GM19438 (cell line): ENCODE measurements around the gene ARHGAP23.
"Not testable (repeated sequence)": the region's sequence is repeated elsewhere in the genome, so short reads cannot be mapped to it uniquely, and the experiment has no call there.

ENCODE experiments used
- ATAC-seq: cut with Tn5 transposase; IDR thresholded peaks from one replicate; pipeline ENCODE4 v1.9.1; 2021; ENCODE audit warnings: low read depth; ENCODE audit not compliant: unreplicated experiment

The ARHGAP23 gene

DNA sequence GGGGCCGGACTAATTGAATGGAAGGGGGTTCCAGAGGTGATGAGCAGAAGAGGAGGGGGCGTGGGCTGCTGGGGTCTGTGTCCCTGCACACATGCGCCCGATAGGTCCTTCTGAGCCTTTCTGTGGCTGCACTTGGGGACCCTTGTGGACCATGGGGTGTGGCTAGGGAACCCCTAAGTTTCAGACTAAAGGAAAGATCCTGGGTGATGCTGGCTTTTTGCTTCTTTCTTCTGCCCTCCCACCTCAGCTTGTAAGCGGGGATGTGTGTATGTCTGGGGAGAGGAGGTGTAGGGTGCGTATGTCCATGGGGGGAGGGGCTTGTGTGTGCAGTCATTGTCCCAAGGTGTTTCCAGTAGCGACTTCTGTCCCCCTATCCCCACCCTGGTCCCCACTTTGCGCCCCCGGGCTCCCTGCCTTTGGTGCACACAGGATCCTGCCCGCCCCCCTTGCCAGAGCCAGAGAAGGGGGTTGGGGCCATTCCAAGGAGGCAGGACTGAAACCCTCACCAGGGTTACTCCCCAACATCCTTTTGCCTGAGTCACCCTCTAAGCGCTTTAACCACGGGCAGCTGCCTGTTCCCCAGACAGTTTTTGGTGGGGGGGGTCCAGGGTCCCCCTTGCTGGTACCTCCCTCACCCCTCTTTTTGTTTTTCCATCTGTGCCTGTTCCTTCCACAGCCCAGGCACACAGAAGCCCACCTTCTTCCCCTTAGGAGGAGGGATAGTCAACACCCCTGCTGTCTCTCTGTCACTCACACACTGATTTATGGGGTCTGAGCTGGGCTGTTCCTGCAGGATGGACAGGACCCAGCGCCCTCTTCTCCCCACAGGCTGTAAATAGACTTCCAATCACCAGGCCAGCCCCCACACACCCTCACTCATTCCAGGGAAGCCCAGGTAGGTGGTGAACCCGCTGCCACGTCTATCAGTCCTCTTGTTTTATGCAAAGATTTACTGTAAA lies 83.2 kb downstream of the ARHGAP23 start:
- no peak for ATAC-seq

DNA sequence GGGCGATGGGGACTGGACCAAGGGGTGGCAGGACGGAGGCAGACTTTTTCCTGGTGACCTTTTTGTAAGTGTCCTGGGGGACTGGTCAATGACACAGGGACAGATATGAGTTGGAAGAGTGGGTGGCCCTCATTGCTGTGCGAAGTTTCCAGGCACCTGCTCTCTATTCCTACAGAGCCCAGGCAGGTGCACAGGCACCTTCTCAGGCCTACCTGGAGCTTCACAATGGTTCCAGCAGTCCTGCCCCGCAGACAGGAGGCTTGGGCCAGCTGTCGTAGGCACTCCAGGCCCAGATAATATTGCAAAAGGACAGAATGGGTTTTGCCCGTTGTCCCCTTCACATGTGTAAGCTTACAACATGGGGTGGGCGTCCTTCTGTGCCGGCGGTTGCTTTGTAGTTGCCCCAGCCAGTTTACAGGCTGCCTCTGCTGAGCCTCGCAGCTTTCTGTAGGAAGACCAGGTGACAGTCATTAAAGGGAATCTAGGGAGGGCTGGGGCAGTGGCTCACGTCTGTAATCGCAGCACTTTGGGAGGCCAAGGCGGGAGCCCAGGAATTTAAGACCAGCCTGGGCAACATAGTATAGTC lies 84.3 kb downstream of the ARHGAP23 start:
- no peak for ATAC-seq

DNA sequence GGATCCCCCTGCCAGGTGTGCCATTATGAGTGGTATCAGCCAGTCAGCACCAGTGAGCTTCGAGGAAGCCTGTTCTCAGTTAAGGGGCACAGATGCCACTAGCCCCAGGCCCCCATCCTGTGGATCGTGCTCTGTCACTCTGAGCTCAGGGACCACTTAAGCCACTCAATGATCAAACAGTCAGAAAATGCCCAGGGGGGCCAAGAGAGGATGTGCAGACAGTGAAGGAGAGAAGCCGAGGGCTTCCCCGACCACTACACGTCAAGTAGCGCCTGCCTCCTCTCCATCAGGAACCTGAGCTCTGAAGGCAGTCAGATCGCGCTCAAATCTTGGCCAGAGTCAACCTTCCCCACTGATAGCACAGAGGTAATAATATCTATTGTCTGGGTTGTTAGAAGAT lies 98.3 kb downstream of the ARHGAP23 start:
- not testable (repeated sequence) for ATAC-seq

DNA sequence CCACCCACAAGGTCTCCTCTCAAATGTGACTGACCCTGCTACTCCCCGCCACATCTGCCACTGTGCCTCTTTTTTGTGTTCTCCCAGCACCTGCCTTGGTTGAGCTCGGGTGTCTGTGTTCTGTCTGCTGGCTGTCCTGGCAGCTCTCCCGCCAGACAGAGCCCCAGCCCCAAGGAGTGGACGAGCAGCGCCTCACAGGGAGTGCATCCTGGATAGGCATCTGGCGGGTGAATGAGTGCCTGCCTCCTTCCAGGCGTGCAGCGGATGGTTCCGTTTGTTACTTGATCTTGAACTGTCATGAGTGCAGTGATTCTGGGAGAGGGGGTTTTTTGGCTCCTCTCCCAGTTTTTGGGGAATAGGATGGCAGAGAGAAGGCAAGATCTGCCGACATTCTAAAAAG lies 99.9 kb downstream of the ARHGAP23 start:
- not testable (repeated sequence) for ATAC-seq

DNA sequence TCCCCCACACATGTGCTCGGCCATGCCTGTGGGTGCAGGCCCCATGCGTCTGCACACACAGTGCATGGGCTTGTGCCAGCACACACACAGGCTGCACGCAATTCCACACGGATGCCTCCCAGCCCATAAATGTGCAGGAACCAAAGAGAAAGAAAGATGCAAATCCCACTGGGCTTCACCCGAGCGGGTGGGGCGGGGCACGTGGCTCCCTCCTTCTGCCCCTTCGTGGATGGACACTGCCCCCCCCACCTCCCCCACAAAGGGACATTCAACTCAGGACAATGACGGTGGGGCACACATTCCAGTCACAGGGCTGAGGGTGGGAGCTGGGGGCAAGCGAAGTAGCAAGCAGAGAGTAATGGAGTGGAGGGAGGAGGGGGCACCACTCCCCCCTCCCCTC lies 102.6 kb downstream of the ARHGAP23 start:
- ATAC-seq: not testable (repeated sequence)

DNA sequence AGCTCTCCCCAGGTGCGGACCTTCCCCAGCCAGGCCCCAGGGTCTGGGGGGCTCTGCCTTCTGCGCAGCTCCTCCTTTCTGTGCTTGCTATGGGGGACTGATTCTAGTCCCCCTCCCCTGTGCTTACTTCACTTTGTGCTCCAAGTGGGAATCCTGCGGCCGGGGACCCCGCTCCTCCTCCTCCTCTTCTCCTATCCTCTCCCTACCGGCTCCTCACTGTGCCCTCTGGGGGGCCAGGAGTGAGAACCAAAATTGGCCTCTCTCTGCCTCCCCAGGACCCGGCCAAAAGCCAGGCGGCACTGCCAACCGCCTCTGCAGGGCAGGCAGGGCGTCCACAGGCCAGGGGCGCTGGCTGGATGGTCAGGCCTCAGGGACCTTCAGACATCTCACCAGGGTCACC lies 103.5 kb downstream of the ARHGAP23 start:
- not testable (repeated sequence) for ATAC-seq

DNA sequence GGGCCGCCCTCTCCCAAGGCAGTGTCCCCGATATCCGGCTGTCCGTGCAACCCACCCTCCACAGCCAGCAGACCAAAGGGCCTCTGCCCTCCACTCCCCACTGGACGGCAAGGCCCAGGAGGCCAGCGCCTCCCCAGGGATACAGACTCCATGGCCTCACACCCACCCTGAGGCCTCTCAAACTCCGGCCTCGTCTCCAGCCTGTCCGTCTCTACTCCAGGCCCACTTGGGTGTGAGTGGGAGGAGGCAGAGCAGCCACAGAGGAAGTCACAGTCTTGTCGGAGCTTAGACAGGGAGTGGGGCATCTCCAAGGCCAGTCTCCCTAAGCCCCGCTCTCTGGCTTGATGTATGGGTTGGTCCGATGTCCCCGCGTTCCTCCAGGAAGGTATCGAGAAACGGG lies 104.2 kb downstream of the ARHGAP23 start:
- ATAC-seq: no peak

DNA sequence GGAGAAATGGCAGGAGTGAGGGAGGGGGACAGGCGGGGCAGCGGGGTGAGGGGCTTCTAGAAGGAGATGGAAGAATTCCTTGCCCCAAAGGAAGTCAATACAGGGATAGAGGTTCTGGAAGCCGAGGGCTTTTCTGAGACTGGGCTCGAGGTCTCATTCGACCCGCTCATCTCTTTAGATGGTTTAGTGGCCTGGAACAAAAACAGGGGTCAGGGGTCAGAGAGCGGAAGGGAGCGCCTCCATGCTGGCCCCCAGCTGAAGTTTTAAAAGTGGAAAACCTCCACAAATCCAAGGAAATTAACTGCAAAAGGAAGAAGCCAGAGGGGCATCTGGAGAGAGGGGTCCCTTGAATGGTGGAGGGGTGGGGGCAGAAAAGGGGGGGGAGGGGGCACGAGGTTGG lies 105.0 kb downstream of the ARHGAP23 start:
- no peak for ATAC-seq

DNA sequence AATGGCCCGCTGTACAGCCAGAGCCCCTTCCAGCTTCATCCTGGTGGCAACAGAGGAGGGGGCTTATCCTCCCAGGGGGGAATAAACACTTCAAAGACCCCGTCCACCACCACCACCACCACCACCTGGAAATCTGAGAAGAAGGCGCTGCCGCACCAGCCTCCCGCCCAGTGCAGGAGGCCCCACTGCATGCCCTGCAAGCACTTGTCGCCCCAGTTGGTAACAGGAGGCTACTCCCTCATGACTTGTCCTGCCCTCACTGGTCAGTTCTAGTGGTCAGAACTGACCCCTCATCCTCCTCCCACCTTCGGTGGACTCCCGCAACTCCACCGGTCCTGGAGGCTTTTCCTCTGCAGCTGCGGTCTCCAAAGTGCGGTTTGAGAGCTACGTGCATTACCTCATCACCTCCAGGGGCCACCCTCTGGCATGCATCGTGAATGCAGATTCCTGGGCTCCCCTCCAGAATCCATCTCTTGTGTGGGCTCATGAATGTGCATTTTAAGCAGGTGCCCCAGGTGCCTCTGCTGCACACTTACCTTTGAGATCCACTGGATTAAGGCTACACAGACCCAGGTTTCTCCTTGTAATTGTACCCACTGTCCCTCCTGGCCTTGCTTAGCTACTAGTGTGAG lies 105.7 kb downstream of the ARHGAP23 start:
- ATAC-seq: no peak

DNA sequence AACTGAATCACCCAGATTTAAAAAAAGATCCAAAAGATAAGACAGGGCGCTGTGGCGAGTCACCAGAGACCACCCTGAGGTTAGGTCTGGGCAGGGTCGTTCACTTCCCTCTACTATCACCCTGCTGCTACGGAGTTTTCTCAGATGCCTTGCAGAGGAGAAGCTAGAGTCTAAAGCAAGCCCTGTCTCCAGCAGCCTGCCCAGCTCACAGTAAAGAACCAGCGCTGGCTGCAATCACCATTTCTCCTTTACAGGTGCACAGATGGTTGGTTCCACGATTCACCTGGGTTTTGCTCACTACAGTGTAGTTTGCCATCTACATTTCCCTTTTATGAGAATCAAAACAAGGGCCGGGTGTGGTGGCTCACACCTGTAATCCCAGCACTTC lies 106.2 kb downstream of the ARHGAP23 start:
- no peak for ATAC-seq

DNA sequence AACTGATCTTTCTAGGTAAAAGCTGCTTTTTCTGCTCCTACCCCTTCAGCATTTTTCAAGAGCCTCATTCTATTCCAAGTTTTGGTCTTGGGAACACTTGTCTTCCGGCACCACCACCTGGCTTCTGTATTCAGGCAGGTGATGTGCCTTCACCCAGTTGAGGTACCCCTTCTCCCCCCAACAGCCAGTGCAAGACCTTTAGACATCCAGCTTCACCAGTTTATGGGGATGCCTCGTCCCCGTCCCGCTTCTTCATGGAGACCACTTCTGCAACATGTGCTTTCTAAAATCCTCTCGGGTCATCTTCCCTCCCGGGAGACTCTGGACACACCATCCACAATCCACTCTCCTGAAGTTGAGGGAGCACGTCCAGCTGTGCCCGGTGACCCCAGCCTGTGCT lies 107.6 kb downstream of the ARHGAP23 start:
- no peak for ATAC-seq

DNA sequence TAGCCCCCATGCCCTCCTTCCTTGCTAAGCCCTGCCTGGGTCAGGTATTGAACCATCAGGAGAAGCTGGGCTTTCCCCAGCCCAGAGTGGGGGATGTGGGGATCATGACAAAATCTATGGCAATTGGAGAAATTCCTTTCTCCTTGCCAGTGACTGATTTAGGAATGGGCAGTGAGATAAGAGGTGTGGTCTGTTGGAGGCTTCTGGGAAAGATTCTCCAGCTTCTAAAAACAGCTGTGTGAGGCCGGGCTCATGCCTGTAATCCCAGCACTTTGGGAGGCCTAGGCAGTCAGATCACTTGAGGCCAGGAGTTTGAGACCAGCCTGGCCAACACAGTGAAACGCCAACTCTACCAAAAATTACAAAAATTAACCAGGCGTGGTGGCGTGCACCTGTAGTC lies 108.4 kb downstream of the ARHGAP23 start:
- ATAC-seq: no peak

DNA sequence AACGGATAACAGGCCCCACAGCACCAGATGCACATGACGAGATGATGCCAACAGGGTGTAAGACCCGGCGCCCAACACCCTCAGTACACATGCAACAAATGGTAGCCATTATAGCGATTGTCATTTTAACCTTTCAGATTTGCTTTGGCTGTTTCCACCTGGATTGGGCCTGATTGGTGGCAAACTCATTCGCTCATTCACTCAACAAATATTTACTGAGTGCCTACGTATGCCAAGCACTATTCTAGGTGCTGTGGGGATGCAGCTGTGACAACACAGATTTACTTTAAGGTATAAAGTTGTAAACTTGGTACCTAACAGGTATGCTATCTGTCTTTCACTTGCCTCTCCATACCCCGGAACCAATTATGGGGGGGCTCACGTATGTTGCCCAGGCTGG lies 110.6 kb downstream of the ARHGAP23 start:
- ATAC-seq: no peak

DNA sequence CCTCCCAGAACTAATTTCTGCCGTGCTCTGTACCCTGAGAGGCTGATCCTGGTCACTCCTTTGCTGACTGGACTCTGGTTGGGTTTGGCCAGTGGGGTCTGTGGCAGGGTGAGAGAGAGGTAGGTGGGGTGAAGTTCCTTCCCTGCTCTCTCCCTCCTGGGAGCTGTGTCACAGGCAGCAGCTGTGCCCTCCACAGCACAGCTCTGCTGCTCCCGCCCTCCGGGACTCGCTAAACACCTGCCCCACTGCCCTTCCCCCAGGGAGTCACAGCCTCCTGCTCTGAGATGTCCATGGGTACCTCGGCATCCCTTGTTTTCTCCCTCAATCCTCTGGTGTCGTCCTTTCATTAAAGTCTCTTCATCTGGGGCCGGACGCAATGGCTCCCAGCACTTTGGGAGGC lies 111.1 kb downstream of the ARHGAP23 start:
- ATAC-seq: no peak

DNA sequence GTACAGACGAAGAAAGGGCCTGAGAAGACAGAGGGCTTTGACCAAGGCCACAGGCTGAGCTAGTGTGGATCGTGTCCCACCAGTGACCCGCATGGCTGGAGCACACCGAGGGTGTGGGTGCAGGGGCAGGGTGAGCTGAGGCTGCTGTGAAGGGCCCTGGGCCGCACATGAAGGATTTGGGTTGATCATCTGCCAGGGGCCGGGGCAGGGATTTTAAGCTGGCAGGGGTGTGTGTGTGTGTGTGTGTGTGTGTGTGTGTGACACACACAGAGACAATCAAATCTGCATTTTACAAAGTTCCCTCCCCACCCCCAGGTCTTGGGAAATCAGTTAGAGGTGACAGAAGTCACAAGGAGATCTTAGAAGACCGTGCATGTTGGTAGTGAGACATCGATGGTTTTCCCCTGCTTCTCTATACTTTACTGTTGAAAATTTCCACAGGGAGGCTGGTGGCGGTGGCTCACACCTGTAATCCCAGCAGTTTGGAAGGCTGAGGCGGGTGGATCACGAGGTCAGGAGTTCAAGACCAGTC lies 112.3 kb downstream of the ARHGAP23 start:
- ATAC-seq: no peak

DNA sequence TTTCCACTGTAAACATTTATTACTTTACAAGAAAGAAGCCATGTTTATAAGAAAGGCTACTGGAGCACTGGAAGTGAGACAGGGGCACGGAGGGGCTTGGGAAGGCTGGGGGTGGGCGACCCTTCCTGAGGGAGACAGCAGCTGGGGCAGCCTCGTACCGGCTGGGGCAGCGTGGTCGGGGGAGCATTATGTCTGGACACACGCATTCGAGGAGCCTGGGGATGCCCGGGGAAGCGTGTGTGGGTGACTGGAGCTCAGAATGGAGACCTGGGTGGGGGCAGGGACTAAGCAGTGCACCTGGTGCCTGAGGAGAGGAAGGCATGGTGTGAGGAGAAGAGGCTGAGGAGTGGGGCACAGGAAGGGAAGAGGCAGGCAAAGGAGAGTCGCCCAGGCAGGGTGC lies 113.0 kb downstream of the ARHGAP23 start:
- ATAC-seq: no peak

DNA sequence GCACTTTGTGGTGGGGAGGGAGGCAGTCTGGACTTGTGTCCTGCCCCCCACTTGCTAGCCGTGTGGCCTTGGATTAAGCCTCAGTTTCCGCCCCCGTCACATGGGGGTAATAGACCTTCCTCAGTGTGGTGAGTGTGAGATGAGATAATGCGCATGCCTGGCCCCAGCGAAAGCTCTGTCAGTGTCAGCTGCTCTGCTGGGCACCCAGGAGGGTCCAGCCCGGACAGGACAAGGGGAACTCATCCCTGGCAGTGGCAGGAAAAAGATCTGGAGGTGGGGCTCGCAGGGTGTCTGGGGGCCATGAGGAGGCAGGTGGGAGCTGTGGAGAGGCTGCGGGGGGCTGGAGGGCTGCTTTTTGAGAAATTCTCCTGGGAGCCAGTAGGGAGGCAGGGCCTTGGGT lies 114.0 kb downstream of the ARHGAP23 start:
- no peak for ATAC-seq

DNA sequence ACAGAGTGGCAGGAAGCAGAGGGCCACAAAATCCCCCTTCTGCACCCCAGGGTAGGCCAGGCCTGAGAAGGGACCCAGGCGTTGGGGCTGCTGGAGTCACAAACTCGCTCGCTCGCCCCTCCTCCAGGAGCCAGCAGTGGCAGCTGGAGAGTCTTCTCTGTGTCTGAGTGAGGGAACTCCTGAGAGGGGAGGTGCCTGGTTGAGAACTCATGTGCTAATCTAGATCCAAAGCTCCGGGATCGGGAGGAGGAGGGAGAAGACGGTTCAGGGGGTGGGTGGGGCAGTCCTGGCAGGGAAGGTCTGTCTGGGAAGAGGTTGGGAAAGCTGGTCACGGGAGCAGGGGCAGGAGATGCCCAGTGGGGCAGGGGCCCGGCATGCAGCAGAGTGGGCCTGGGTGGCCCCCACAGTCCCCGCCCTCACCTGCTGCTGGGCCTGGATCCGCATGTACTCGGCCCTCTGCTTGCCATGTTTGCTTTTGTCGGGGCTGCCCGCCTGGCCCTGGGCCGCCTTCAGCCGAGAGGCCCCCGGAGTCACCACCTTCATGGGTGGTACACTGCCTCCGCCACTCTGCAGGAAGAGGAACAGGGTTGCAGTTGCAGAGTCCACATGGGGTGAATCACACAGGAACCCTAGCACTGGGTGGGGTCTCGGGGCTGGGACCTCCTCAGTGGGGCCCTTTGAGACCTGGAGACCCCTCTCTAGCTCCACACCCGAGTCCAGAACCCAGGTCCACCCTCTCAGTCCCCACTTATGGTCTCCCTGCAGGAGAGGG lies 115.3 kb downstream of the ARHGAP23 start:
- no peak for ATAC-seq

DNA sequence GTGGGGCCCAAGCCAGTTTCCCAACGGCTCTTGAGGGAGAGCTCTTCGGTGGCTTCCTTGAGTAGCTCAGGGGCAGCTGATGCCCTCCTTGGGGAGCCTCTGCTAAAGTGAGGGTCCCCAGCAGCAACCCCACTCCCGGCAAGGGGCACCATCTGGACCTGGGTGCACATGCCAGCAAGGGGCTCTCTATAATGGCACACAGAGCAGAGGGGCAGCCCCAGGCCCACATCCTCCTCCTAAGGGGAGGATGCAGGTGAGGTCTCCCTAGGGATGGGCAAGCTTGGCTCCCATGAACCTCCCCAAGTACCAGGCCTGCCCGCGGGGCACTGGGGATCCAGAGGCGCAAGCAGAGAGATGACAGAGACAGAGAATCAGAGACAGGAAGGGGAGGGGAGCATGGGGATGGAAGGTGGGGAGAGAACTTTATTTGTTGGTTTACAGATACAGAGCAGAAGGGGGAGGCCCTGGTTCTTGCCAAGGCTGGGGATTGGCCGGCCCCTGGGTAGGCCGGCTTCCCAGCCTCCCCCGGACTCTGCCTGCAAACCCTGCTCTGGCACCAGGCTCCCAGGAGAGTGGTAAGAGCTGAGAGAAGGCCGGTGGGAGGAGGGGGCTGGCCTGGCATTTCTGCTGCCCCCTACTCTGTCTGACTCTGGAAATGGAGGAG lies 116.0 kb downstream of the ARHGAP23 start:
- no peak for ATAC-seq

DNA sequence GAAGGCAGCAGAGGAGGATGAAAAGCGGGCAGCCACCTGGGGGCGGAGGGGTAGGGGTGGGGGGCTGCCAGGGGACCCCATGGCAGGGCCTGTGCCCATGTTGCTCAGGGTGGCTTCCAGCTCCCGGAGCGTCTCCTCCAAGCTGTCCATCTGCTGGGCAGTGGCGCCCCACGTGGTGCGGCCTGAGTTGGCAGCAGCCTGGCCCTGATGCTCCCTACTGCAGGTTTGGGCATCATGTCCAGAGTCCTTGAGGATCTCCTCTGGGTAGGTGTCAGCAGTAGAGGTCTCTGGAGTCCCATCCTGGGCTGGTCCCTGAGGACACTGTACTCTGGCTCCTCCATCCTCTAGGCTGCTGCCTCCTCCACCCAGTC lies 116.6 kb downstream of the ARHGAP23 start:
- ATAC-seq: no peak
